PC-3 (cell line): ENCODE data around the gene EIF4A3. TPM values are rescaled to one million over a fixed set of nuclear protein-coding genes. Genes with fewer than 3 reads are reported as not detected.

Experiments
- ATAC-seq: fragments of 200-7000 bp; cut with Tn5 transposase; 2 replicates; pipeline ENCODE4 v1.9.1; 2020; ENCODE audit warnings: mild to moderate bottlenecking, moderate library complexity
- BruUV-seq: library from RNA; stranded (reverse); fragments of 400-500 nt; replicated peaks from 2 replicates; lab custom pipeline; 2021; lab: Mats Ljungman, UMichigan
- CTCF ChIA-PET: fragments of 300-600 bp; sonication (Branson Sonifier 250); formaldehyde crosslinking; loops from one replicate; lab custom pipeline; 2022; ENCODE audit warnings: antibody characterized with exemption; lab: Charles Lee
- POLR2A ChIA-PET: fragments of 300-600 bp; sonication (Branson Sonifier 250); formaldehyde crosslinking; loops from one replicate; lab custom pipeline; 2022; ENCODE audit warnings: antibody characterized with exemption; ENCODE audit not compliant: unreplicated experiment; lab: Charles Lee
- DNase-seq: peaks from one replicate; pipeline ENCODE4 v3.0.0-alpha.2; 2015
- H2AFZ ChIP-seq: fragments of 300-600 bp; sonication (generic); 2 replicates; pipeline ENCODE4 v1.6.0; 2016; ENCODE audit warnings: antibody characterized with exemption, low read length
- H3F3A ChIP-seq: fragments of 300-600 bp; sonication (generic); one replicate; pipeline ENCODE4 v1.6.0; 2017; ENCODE audit warnings: antibody characterized with exemption, low read length, control low read depth, mild to moderate bottlenecking; ENCODE audit not compliant: unreplicated experiment
- H3K27ac ChIP-seq: fragments of 300-600 bp; sonication (generic); 2 replicates; pipeline ENCODE4 v1.5.1; 2016; ENCODE audit warnings: mild to moderate bottlenecking, low read length
- H3K27me3 ChIP-seq: fragments of 300-600 bp; sonication (generic); 2 replicates; pipeline ENCODE4 v1.6.1; 2016; ENCODE audit warnings: low read length, mixed read lengths
- H3K36me3 ChIP-seq: fragments of 300-600 bp; sonication (generic); 2 replicates; pipeline ENCODE4 v1.6.1; 2016; ENCODE audit warnings: low read depth, mixed run types, low read length, mixed read lengths
- H3K4me1 ChIP-seq: fragments of 300-600 bp; sonication (generic); 2 replicates; pipeline ENCODE4 v1.5.1; 2016; ENCODE audit warnings: low read length; ENCODE audit not compliant: insufficient read depth
- H3K4me2 ChIP-seq: fragments of 300-600 bp; sonication (generic); 2 replicates; pipeline ENCODE4 v1.6.0; 2016; ENCODE audit warnings: low read length
- H3K4me3 ChIP-seq: fragments of 300-600 bp; sonication (generic); 2 replicates; pipeline ENCODE4 v1.5.1; 2016; ENCODE audit warnings: mild to moderate bottlenecking, low read length, mixed read lengths
- H3K79me2 ChIP-seq: fragments of 300-600 bp; sonication (generic); 2 replicates; pipeline ENCODE4 v1.6.1; 2017; ENCODE audit warnings: low read length, mixed read lengths
- H3K9ac ChIP-seq: fragments of 300-600 bp; sonication (generic); 2 replicates; pipeline ENCODE4 v1.6.0; 2016; ENCODE audit warnings: mild to moderate bottlenecking, low read length
- H3K9me2 ChIP-seq: fragments of 300-600 bp; sonication (generic); replicated peaks from 2 replicates; pipeline ENCODE4 v1.6.1; 2016; ENCODE audit warnings: mixed run types, low read length, mixed read lengths
- H3K9me3 ChIP-seq: fragments of 300-600 bp; sonication (generic); 2 replicates; pipeline ENCODE4 v1.6.1; 2016; ENCODE audit warnings: low read length, mixed read lengths
- H4K20me1 ChIP-seq: fragments of 300-600 bp; sonication (generic); 2 replicates; pipeline ENCODE4 v1.6.1; 2016; ENCODE audit warnings: low read length, mixed read lengths
- EZH2 ChIP-seq: fragments of 300-600 bp; sonication (generic); IDR thresholded peaks from one replicate; pipeline ENCODE4 v1.6.1; 2017; ENCODE audit warnings: antibody characterized with exemption, mild to moderate bottlenecking, low read length; ENCODE audit not compliant: unreplicated experiment
- EZH2phosphoT487 ChIP-seq: fragments of 300-600 bp; sonication (generic); IDR thresholded peaks from 2 replicates; pipeline ENCODE4 v1.6.1; 2018; ENCODE audit warnings: mild to moderate bottlenecking, antibody characterized with exemption, low read length, borderline replicate concordance
- intact Hi-C: fragments of 100-400 bp; cut with micrococcal nuclease; formaldehyde crosslinking; loops from 2 replicates; pipeline ENCODE4 v1.9.0; 2023
- microRNA-seq: library from miRNA; unstranded; fragments of <30 nt; microRNA quantifications from one replicate; pipeline ENCODE4 v1.1.0, GENCODE V29; 2020; ENCODE audit not compliant: unreplicated experiment
- total RNA-seq: library from RNA; depleted of rRNA; stranded (reverse); fragments of >200 nt; gene quantifications from 2 replicates; pipeline ENCODE4 v1.2.3, GENCODE V29; 2014; rRNA removed
- TF ChIP-seq, protein P1 (sequence below): fragments of 300-600 bp; sonication (generic); conservative IDR thresholded peaks from 2 replicates; pipeline ENCODE4 v1.5.1; 2017; ENCODE audit warnings: antibody characterized with exemption, low read depth, mild to moderate bottlenecking, low read length

Gene EIF4A3
- total RNA-seq, 1 experiment from 2014 or later, result 167 TPM

DNA sequence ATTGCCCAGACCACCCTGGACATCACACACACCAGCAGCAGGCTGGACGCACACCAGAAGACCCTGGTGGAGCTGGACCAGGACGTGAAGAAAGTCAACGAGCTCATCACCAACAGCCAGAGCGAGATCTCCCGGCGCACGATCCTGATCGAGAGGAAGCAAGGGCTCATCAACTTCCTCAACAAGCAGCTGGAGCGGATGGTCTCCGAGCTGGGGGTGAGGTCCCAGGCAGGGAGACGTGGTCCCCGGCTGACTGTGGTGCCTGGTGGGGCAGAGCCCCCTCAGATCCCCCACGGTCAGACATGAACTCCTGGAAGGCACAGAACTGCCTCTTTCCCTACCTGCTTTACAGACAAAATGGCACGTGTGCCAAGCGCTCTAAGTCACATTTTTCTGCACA lies 62.2 kb downstream of the EIF4A3 start:
- no peak for ATAC-seq

More for the DNA sequence above, 62.2 kb downstream of the EIF4A3 start:
- no peak overlapping the region for H2AFZ ChIP-seq
- no peak overlapping the region for H3K4me3 ChIP-seq
- H3K4me2 ChIP-seq, result no peak overlapping the region
- TF ChIP-seq EZH2 (no peak), EZH2phosphoT487 (no peak)
- TF ChIP-seq, protein P1, sequence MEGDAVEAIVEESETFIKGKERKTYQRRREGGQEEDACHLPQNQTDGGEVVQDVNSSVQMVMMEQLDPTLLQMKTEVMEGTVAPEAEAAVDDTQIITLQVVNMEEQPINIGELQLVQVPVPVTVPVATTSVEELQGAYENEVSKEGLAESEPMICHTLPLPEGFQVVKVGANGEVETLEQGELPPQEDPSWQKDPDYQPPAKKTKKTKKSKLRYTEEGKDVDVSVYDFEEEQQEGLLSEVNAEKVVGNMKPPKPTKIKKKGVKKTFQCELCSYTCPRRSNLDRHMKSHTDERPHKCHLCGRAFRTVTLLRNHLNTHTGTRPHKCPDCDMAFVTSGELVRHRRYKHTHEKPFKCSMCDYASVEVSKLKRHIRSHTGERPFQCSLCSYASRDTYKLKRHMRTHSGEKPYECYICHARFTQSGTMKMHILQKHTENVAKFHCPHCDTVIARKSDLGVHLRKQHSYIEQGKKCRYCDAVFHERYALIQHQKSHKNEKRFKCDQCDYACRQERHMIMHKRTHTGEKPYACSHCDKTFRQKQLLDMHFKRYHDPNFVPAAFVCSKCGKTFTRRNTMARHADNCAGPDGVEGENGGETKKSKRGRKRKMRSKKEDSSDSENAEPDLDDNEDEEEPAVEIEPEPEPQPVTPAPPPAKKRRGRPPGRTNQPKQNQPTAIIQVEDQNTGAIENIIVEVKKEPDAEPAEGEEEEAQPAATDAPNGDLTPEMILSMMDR, result no peak
- CTCF ChIA-PET, result no interaction called here
- H3K36me3 ChIP-seq, result no peaks in the 10 kb centered on the region
- H3K27me3 ChIP-seq, result no peaks in the 10 kb centered on the region
- H4K20me1 ChIP-seq, result no peaks in the 10 kb centered on the region
- POLR2A ChIA-PET, result no interaction called here
- H3K9me2 ChIP-seq, result no peaks in the 10 kb centered on the region
- 0 out of 2 replicates have a peak, but pooled peaks cover 3% of the 10 kb centered on the region for H3K4me1 ChIP-seq
- no peaks in the 10 kb centered on the region for H3K9me3 ChIP-seq
- no TSS peak for BruUV-seq
- intact Hi-C loops, result loop anchor here (5.0 kb wide), 1 partner anchor 77 kb away; no protein-coding TSS in a partner anchor
- no peak overlapping the region for H3K9ac ChIP-seq
- no peak overlapping the region for H3K27ac ChIP-seq
- no peak for DNase-seq
- no peaks in the 10 kb centered on the region for H3K79me2 ChIP-seq
- no peaks in the 10 kb centered on the region for H3F3A ChIP-seq

Small RNA genes within 50 kb of the gene (microRNA-seq; reads per million reads assigned to microRNA genes)
- not detected for gene MIR1268B

Other genes with a start within 250 kb of the EIF4A3 start
- 23.7 and 24.6 TPM in 2 replicates for gene TBC1D16, start 111.3 kb downstream of the EIF4A3 start, total RNA-seq
- gene CCDC40, start 110.5 kb downstream of the EIF4A3 start, total RNA-seq, result 5.3 and 7.5 TPM in 2 replicates
- gene GAA, start 45.5 kb downstream of the EIF4A3 start, total RNA-seq, result 76.2 and 126 TPM in 2 replicates
- 2.3 and 4.4 TPM in 2 replicates for gene CARD14, start 22.9 kb upstream of the EIF4A3 start, total RNA-seq
- 15.3 and 16.6 TPM in 2 replicates for gene SGSH, start 73.2 kb upstream of the EIF4A3 start, total RNA-seq
- gene SLC26A11, start 73.3 kb upstream of the EIF4A3 start, total RNA-seq, result 15.0 and 18.4 TPM in 2 replicates
- 71.4 and 84.1 TPM in 2 replicates for gene RNF213, start 113.7 kb upstream of the EIF4A3 start, total RNA-seq